ENCODE results near the gene ABCC3. TPM values are rescaled to one million over a fixed set of nuclear protein-coding genes. Genes with fewer than 3 reads are reported as not detected.

ABCC3 gene
- total RNA-seq, 3 donors from 2014 or later (not counting 1 experiment from before 2014, with no cell fraction given): 1.6 to 13.2 (median 5.9) TPM

GRCh38 chr17:50686494-50687199 lies 52.0 kb downstream of the ABCC3 start:
- H3K4me1 ChIP-seq (ENCODE audit: control insufficient read depth, insufficient read depth, low read length): no peaks in the 10 kb centered on the region
- H3K36me3 ChIP-seq (ENCODE audit: control insufficient read depth, insufficient read depth, low read length): no peaks in the 10 kb centered on the region
- WGBS (ENCODE audit: insufficient coverage): 90% methylated on average over 14 of the region's 14 CpGs
- H3K9me3 Mint-ChIP-seq: no peaks in the 10 kb centered on the region
- no peaks in the 10 kb centered on the region for H3K27me3 ChIP-seq (ENCODE audit: control insufficient read depth, insufficient read depth, low read length)
- H3K4me3 ChIP-seq (ENCODE audit: low read length): no peak overlapping the region
- ATAC-seq (no peak), DNase-seq (no peak)
- no peak overlapping the region for H3K27ac ChIP-seq (ENCODE audit: low read length)
- intact Hi-C loops (cut with micrococcal nuclease): loop anchor here (10.0 kb wide), 1 partner anchor 142 kb away; the partner anchor contains the start of gene SPATA20
- no peak overlapping the region for H3K27ac Mint-ChIP-seq
- peaks cover 8 to 11% of the 10 kb centered on the region in 2 donors for H3K27me3 Mint-ChIP-seq (ENCODE audit: low read depth in 2 of 2)
- H3K4me1 Mint-ChIP-seq: peaks cover 0 to 3% of the 10 kb centered on the region in 2 donors
- H3K9me3 ChIP-seq (ENCODE audit: control insufficient read depth, insufficient read depth, low read length): no peaks in the 10 kb centered on the region
- no peak for TF ChIP-seq CTCF (IDR thresholded peaks at IDR 0.05)
- H3K4me3 Mint-ChIP-seq: no peak overlapping the region
- no peaks in the 10 kb centered on the region for H3K36me3 Mint-ChIP-seq

- no peak for ATAC-seq
- H3K4me3 Mint-ChIP-seq: no peak overlapping the region
- no peaks in the 10 kb centered on the region for H3K9me3 ChIP-seq (ENCODE audit: control insufficient read depth, insufficient read depth, low read length)
- DNase-seq: no peak
- no peak overlapping the region for H3K27ac Mint-ChIP-seq
- H3K9me3 Mint-ChIP-seq: no peaks in the 10 kb centered on the region
- no peak overlapping the region for H3K4me3 ChIP-seq (ENCODE audit: low read length)
- no peaks in the 10 kb centered on the region for H3K36me3 Mint-ChIP-seq
- 93% methylated on average over 16 of the region's 16 CpGs for WGBS (ENCODE audit: insufficient coverage)
- H3K27me3 ChIP-seq (ENCODE audit: control insufficient read depth, insufficient read depth, low read length): no peaks in the 10 kb centered on the region
- H3K4me1 Mint-ChIP-seq: no peaks in the 10 kb centered on the region
- intact Hi-C loops (cut with micrococcal nuclease): loop anchor here (10.0 kb wide), 1 partner anchor 143 kb away; the partner anchor contains the start of gene SPATA20
- TF ChIP-seq CTCF (IDR thresholded peaks at IDR 0.05): no peak
- H3K36me3 ChIP-seq (ENCODE audit: control insufficient read depth, insufficient read depth, low read length): no peaks in the 10 kb centered on the region
- H3K27me3 Mint-ChIP-seq (ENCODE audit: low read depth in 2 of 2): peaks cover 2 to 3% of the 10 kb centered on the region in 2 donors
- no peaks in the 10 kb centered on the region for H3K4me1 ChIP-seq (ENCODE audit: control insufficient read depth, insufficient read depth, low read length)
- no peak overlapping the region for H3K27ac ChIP-seq (ENCODE audit: low read length)
These were observed 52.8 kb downstream of the ABCC3 start for GRCh38 chr17:50687200-50688066.

GRCh38 chr17:50688245-50688644 lies 53.6 kb downstream of the ABCC3 start:
- Mint-ChIP-seq H3K36me3 (no peaks in the 10 kb centered on the region), H3K9me3 (no peaks in the 10 kb centered on the region), H3K27ac (no peak overlapping the region), H3K4me3 (no peak overlapping the region), H3K4me1 (no peaks in the 10 kb centered on the region), H3K27me3 (ENCODE audit: low read depth in 2 of 2) (no peaks in the 10 kb centered on the region)
- no peak overlapping the region for H3K4me3 ChIP-seq (ENCODE audit: low read length)
- no peaks in the 10 kb centered on the region for H3K4me1 ChIP-seq (ENCODE audit: control insufficient read depth, insufficient read depth, low read length)
- H3K27me3 ChIP-seq (ENCODE audit: control insufficient read depth, insufficient read depth, low read length): no peaks in the 10 kb centered on the region
- TF ChIP-seq CTCF (IDR thresholded peaks at IDR 0.05): no peak
- DNase-seq (no peak), ATAC-seq (no peak)
- 98% methylated on average over 3 of the region's 3 CpGs for WGBS (ENCODE audit: insufficient coverage)
- intact Hi-C loops (cut with micrococcal nuclease): loop anchor here (10.0 kb wide), 1 partner anchor 143 kb away; the partner anchor contains the start of gene SPATA20
- H3K9me3 ChIP-seq (ENCODE audit: control insufficient read depth, insufficient read depth, low read length): no peaks in the 10 kb centered on the region
- peaks cover 1% of the 10 kb centered on the region for H3K36me3 ChIP-seq (ENCODE audit: control insufficient read depth, insufficient read depth, low read length)
- no peak overlapping the region for H3K27ac ChIP-seq (ENCODE audit: low read length)
